HG03442 (cell line): ENCODE measurements around the gene LDAF1.
"Not testable (repeated sequence)": the region's sequence is repeated elsewhere in the genome, so short reads cannot be mapped to it uniquely, and the experiment has no call there.

ENCODE experiments used
- ATAC-seq: cut with Tn5 transposase; IDR thresholded peaks from one replicate; pipeline ENCODE4 v1.9.1; 2021; ENCODE audit warnings: mild to moderate bottlenecking, moderate library complexity; ENCODE audit not compliant: unreplicated experiment

The LDAF1 gene

DNA sequence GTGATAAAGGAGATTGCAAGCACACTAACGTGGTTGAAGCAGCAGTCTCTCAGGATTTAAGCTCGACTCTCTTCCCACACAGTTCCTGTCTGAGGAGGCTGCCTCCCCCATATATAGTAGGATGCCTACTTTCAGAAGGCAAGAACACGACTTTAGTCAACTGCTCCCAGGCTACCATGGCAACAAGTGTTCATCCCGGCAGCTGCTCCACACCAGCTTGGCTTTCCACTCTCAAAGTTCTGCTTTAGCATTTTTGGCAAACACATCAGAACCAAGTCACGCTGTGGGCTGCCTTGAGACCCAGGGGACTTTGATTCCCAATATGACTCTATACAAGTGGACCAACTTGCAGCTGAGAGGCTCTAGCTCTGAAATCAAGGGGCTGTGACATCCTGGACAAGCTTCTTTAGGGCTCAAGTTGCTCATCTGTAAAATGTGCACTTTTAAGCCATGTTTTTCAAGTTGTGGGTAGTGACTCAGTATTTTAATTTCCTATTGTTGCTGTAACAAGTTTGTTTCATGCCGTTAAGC is 36.4 kb downstream of the LDAF1 start:
- no peak for ATAC-seq

DNA sequence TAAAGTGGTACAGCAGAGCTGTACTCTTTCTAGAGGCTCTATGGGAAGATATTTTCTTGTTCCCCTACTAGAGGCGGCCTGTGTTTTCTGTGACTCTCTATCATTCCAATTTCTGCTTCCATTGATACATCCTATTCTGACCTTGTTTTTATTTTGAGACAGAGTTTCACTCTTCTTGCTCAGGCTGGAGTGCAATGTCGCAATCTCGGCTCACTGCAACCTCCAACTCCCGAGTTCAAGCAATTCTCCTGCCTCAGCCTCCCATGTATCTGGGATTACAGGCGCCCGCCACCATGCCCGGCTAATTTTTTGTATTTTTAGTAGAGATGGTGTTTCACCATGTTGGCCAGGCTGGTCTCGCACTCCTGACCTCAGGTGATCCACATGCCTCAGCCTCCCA is 36.9 kb downstream of the LDAF1 start:
- ATAC-seq = not testable (repeated sequence)

DNA sequence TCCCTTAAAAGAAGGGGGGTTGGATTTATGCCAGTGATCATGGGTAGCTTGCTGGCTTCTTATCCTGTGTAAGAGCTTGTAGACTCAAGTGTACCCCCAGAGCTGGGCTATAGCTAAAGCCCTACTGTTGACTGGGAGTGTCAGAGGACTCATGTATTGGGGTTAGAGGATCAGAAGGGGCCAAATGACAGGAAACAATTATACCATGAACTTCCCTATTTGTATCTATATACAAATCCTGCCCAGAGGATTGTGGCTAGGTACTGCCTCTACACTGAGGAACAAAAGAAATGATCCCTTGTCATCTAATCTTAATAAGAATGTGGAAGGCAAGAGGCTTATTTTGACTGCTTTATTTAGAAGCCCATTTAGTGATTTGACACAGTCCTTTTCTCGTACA is 38.6 kb downstream of the LDAF1 start:
- no peak for ATAC-seq

DNA sequence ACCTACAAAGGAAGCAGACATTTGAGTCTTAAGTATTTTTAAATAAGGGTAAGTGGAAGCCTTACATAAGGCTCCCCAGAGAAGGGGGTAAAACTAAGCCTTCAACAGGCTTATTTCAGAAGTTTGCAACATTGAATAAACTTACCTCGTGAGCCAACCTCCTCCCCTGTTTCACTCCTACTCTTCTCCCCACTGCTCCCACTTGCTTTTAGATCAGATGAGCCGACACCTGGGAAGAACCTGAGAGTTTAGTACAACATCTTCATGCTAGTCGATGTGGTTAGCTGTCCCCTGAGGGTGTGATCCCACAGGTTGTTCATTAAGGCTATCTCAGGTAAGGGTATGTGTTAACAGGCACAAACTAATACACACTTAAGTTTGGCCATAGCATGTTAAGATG is 39.1 kb downstream of the LDAF1 start:
- ATAC-seq = no peak

DNA sequence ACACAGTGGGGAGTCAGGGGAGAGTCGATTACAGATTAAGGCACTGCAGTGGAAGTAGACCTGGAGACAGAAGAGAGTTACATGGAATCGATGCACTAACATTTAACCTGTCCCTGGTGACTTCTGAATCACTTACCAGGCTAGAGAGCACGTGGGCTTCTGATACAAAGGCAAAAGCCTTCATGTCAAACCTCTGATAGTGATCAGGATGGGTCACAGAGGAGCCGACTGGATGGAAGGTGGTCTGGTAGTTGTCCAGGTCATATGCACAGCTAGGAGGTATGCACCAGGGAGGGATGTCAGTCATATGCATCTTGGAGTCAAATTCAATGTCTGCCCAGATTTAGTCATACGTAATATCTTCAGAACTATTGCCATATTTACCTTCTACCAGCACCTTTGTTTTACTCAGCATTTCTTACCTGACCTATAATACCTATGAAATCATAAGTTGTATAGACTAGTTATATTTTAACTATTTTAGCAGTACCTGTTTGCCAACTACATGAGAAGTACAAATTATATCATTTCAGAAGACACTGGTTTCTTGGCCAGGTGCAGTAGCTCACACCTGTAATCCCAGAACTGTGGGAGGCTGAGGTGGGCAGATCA is 41.2 kb downstream of the LDAF1 start:
- ATAC-seq = no peak

DNA sequence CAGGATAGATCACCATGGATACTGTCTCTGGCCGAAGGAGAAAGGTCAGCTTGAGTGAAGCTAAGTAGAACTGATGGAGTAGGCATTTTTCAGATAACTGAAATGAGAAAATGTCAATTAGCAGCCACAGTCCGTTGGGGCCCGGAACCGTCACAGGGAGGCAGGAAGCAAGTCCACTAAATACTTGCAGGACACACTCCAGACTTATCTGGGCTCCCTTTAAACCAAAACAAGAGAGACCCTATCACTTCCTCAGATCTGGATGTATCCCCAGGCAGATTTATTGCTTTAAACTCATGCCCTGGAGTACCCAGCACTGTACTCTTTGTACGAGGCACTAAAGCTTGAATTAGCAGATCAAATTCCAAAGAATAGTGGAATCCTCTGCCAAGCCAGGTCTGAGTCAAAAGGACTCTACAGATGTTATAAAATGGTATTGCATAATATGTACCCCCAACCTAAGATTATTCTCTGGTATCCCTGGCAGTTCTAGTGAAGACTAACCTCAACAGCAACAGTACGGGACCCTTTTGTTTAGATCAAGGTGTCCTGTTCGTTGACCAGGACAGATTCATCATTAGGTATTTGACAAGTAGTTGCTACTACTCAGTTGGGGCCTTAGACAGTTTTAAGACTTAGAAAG is 44.8 kb downstream of the LDAF1 start:
- ATAC-seq = no peak

DNA sequence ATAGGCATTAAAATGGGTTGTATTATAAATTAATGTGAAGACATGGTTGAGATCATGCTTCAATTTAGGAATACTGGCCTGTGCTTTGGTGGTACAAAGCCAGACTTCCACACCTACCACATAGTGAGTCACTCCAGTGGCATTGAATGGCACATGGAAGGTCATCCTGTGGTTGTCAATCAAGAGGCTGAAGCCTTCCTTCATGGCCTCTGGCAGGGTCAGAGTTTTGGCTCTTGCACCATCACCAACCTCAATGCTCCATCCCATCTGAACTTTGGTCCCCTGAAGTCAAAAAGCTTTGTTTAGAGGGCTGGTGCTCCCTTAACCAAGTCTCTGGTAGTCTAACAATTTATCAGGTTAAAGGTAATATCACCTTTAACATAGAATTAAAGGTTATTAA is 46.8 kb downstream of the LDAF1 start:
- no peak for ATAC-seq

DNA sequence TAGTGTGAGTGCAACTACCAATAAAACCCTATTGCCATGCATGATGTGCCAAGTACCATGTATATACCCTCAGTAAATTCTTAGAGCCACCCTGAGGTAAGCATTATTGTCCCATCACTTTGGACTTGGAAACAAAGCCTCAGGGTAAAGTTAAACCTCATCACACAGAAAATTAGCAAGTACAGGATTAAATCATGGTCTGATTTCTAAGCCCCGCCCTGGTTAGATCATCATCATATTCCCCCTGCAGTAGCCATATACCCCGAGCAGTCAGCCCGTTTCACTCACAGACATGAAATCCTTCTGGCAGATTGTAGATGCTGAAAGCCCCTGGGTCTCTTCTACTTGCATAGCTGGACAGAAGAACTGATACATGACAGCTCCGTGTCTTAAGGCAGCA is 48.1 kb downstream of the LDAF1 start:
- ATAC-seq = no peak

DNA sequence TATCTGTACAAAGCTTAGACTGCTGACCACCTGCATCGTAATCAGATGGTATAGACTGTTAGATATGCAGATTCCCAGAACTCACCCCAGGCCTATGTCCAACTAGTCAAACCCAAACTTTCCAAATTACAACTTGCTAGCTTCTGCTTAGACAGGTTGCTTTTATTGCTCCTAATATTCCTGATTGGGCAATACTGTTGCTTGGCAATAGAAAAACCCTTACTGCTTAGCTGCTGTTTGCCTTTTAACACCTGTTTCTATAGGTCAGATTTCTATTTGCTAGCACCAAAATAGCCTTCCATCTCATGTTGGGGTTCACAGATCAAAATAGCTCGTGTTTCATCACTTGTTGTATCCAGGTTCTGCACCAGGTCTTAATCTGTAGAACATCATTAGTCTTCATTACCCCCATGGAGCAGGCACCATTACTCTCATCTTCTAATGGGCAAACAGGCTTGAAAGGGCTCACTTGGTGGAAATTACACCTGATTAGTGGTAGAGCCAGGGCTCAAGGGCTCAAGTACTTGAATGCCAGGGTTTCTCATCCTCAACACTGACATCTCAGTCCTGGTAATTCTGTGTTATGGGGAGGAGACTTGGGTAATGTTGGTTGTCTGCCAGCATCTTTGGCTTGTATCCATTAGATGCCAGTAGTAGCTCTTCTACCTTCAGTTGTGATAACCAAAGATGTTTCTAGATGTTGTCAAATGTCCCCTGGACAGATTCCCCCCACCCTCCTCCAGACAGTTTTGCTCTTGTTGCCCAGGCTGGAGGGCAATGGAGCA is 50.2 kb downstream of the LDAF1 start:
- no peak for ATAC-seq

DNA sequence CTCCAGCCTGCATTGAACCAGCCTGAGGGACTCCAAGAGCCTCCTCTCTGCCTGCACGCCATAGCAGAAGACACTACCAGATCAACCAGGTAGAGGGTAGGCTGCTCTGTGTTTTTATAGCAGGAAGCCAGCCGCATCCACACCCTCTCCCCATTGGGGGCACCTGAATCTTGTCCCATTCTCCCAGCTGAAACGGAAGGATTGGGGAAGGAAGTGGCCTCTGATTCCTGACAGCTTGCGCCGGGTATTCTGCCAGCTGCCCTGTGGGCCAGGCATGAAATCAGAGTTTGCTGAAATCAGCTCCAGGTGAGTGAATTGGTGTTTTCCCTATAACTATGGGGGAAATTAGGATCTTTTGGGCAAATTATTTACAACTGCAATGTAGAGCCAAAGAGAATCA is 53.0 kb downstream of the LDAF1 start, which contains the start of gene ZP2:
Gene ZP2, minus strand, starts transcription at position 89 of the 400 bp plus-strand sequence. Its CDS starts 27 bp downstream, at position 62.
- no peak for ATAC-seq

DNA sequence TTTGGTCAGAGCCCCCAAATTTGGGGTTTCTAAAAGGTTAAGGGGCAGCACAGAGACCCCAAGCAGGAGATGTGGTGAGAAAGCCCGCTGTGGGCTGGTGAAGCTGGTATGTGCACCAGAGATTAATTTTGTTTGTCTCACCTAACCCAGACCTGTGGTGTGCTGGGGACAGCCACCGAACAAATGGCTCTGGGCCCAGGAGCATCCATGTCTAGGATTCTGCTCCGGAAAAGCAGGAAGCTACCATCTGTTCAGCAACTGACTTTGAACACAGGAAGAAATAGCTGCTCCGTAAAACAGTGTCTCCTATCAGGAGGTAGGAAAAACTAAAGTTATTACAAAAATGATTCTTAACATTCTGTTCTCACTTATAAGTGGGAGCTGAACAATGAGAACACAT is 55.6 kb downstream of the LDAF1 start:
- ATAC-seq = no peak

DNA sequence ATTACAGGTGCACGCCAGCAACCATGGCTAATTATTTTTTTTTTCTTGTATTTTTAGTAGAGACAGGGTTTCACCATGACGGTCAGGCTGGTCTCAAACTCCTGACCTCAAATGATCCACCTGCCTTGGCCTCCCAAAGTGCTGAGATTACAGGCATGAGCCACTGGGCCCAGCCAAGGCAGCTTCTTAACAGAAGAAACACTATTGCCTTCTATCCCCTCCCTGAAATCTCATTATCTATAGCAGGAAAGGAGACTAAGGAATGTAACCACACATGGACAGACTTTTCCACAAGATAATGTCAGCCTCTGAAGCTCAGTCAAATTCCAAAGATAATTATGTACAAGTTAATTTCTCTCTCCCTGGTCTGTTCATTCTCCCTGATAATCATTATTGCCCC is 58.6 kb downstream of the LDAF1 start:
- ATAC-seq = no peak

DNA sequence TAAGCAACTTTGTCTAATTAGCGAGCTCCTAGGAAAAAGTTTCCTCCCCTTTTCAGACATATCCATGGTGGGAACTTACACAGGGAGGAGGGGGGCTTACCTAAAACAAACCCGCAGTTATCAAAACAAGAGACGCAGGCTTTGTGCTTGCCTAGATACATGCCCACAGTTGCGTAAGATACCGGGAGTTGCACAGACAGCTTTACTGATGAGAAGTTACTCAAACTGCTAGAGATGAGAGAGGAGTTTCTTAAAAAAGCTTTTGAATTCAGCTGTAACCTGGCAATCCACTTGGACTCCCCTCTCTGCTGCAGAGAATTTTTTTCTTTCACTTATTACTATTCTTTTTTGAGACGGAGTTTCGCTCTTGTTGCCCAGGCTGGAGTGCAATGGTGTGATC is 59.7 kb downstream of the LDAF1 start:
- no peak for ATAC-seq

DNA sequence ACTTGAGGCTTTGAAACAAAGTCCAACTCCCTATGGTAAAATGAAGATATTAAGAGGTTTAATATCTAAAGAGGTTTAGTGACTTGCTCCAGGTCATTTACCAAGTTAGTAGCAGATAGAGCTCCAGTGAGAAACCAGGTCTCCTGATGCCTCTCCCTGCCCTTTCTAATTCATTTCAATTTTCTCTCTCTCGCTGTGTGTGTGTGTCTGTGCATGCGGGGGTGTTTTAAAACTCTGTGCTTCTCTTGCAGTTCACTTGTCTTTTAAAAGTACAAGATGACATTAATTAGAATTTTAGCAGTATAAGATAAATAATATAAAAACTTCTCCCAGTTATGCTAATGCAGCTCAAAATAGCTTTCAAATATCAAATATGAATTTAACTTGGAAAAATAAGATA is 61.1 kb downstream of the LDAF1 start:
- no peak for ATAC-seq

DNA sequence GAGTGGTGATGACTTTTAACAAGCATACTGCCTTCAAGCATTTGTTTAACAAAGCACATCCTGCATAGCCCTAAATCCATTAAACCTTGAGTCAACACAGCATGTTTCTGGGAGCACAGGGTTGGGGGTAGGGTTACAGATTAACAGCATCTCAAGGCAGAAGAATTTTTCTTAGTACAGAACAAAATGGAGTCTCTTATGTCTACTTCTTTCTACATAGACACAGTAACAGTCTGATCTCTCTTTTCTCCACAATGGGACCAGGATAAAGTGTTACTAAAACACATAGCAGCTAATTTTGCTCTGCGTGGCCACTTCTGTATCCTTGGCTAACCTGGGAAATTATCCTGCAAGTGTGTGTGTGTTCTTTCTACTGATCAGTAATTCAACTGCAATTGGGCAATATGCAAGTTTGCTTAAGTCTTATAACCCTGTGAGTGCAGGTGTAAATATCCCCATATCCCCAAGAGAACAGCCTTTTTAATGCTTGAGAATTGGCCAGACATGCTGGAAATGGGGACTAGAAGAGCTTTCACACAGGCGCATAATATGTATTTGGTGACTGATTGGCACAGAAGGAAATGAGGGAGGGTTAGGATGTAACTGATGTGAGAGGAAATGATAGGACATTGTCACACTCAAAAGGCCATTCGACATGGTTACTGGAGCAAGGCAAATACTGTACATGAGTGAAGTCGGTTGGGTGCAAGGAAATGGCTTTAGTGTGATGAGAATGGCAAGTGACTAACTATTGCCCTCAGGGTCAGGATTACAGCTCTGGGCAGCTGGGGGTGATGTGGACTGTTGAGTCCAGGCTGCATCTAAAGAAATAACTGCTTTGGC is 64.2 kb downstream of the LDAF1 start:
- ATAC-seq = no peak

DNA sequence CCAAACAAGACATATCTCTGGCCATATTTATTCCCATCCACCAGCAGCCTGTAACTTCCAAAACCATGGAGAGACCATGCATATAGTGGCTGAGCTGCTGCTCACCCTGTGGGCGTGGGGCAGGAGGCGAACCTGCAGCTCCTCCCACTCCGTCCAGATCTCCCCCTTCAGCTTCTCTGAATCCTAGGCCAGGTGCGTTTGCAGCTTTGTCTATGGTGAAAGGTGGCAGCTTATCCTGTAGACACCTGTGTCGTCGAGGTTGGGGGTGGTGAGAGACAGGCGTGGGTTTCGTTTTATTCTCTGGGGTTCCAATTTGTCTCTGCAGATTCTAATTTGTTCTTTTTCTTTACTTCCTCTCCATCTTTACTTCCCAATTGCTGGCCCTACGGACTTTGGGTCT is 65.3 kb downstream of the LDAF1 start:
- ATAC-seq = no peak

DNA sequence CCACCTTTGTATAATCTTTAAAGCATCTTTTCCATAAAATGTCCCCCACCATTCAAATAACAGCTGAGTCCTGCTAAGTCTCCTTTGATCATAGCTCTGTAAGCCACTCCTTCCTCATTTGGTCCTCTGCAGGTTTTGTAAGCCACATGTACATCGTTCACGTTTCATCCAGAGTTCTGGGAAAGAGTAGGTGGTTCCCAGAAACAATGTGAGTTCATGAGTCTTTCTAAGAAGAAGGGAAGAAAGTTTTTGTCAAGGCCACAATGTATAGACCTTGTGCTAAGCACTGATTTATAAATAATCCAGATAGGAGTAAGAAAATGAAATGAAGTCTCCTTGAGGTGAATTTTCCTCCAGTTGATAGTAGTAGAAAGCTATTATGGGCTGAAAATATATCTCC is 66.3 kb downstream of the LDAF1 start:
- no peak for ATAC-seq

DNA sequence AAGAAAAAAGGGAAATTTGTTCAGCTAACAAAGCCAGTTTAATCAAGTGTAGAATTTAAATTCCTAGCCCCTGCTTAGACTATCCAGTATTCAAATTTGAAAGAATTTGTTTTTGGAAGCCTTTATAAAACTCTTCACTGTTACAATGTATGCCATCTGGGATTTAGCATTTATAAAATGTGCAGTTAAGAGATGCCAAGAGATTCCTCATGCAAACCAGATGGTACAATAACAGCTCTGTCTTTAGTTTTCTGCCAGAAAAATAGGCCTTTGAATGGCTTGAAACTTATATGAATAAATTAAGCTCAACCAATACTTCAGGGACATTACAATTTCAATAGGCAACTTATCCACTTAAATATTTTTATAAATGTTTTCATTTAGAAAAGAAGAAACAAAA is 68.3 kb downstream of the LDAF1 start:
- ATAC-seq = no peak

DNA sequence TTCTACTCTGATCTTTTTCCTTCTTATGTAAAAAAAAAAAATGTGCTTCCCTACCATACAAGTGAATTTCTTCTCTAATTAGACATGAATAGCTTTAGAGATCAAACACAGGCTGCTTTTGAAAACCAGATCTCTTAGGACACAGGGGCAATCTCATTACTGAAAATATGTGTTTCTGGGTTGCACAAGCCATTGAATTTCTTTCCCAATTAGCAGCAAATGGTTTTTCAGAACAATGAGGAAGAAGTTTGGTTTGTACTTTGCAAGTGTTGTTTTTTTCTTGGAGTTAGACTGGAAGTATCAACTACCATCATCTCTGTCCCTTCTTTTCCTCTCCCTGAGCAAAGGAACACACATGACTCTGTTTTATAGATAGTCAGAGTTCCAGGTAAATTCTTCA is 69.4 kb downstream of the LDAF1 start:
- ATAC-seq = no peak

DNA sequence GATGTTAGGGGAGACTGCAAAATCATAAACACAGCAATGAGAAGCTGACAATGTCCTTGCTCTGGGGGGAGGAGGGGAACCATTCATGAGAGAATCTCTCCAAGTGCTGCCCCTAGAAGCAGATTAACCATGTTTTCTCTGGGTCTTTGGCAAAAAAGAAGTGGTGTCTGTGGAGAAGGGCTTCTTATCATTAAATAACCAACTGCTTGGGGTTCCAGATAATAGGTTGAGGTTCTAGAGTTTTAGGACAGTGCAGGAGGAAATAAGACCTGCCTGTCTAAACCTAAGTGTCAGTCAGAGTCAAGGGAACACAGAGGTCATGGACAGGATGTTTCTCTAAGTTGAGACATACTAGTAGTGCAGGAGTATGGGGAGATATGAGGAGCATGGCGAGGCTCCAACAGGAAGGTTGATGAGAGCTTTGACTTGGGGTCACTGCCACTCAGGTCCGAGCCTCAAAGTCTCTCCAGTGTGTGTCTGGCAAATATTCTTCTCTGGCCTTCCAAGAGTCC is 69.9 kb downstream of the LDAF1 start:
- no peak for ATAC-seq
